Measurements from ENCODE around the gene CCDC152.

DNA sequence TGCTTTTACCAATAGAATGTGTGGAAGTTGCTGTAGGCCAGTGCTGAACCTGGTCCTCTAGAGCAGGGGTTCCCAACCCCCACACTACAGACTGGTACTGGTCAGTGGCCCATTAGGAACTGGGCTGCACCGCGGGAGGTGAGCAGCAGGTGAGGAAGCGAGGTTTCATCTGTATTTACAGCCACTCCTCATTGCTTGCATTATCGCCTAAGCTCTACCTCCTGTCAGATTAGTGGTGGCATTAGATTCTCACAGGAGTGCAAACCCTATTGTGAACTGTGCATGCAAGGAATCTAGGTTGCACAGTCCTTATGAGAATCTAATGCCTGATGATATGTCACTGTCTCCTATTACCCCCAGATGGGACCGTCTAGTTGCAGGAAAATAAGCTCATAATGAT, 6.1 kb upstream of the CCDC152 start:
- TF ChIP-seq, protein P1, sequence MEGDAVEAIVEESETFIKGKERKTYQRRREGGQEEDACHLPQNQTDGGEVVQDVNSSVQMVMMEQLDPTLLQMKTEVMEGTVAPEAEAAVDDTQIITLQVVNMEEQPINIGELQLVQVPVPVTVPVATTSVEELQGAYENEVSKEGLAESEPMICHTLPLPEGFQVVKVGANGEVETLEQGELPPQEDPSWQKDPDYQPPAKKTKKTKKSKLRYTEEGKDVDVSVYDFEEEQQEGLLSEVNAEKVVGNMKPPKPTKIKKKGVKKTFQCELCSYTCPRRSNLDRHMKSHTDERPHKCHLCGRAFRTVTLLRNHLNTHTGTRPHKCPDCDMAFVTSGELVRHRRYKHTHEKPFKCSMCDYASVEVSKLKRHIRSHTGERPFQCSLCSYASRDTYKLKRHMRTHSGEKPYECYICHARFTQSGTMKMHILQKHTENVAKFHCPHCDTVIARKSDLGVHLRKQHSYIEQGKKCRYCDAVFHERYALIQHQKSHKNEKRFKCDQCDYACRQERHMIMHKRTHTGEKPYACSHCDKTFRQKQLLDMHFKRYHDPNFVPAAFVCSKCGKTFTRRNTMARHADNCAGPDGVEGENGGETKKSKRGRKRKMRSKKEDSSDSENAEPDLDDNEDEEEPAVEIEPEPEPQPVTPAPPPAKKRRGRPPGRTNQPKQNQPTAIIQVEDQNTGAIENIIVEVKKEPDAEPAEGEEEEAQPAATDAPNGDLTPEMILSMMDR (IDR thresholded peaks at IDR 0.05; ENCODE audit: insufficient read depth, low read depth, low read length), result no peak
- TF ChIP-seq EZH2 (IDR thresholded peaks at IDR 0.05; ENCODE audit: insufficient read depth, low read length), result no peak

Data from astrocyte (in vitro differentiated cells and primary cell).